Upper lobe of right lung (tissue), 1 donor: ENCODE results near the gene RHOT2. TPM values are rescaled to one million over a fixed set of nuclear protein-coding genes. Genes with fewer than 3 reads are reported as not detected.

Experiments used
- ATAC-seq: fragments of 200-7000 bp; cut with Tn5 transposase; one replicate; pipeline ENCODE4 v1.9.1; 2020; ENCODE audit warnings: mild to moderate bottlenecking, moderate library complexity
- DNase-seq: peaks from one replicate; pipeline ENCODE4 v3.0.0-alpha.2; 2020
- H3K27ac ChIP-seq: fragments of 200-600 bp; one replicate; pipeline ENCODE4 v1.8.0; 2022
- H3K27me3 ChIP-seq: fragments of 200-600 bp; one replicate; pipeline ENCODE4 v1.8.0; 2022; ENCODE audit warnings: mild to moderate bottlenecking
- H3K36me3 ChIP-seq: fragments of 200-600 bp; one replicate; pipeline ENCODE4 v1.8.0; 2022
- H3K4me1 ChIP-seq: fragments of 200-600 bp; one replicate; pipeline ENCODE4 v1.8.0; 2022
- H3K4me3 ChIP-seq: fragments of 200-600 bp; one replicate; pipeline ENCODE4 v1.8.0; 2022; ENCODE audit warnings: mild to moderate bottlenecking
- H3K9me3 ChIP-seq: fragments of 200-600 bp; one replicate; pipeline ENCODE4 v1.8.0; 2022
- CTCF ChIP-seq: fragments of 200-600 bp; IDR thresholded peaks from one replicate; pipeline ENCODE4 v1.8.0; 2022; ENCODE audit warnings: antibody characterized with exemption
- intact Hi-C: fragments of 100-400 bp; cut with DNase I; formaldehyde crosslinking; loops from one replicate; pipeline ENCODE4 v1.11.0; 2022
- total RNA-seq: library from RNA; stranded (reverse); fragmentation: NEBNext Ultra II Directional; extraction: Animal tissue kit (Norgen Biotek cat#: 25700); gene quantifications from one replicate; pipeline ENCODE4 v1.2.1, GENCODE V29; 2021
- donor health status: DM: no; HTN: yes; CAD: no; lungs with severe emphysema.

Gene RHOT2
- total RNA-seq, 1 donor from 2014 or later, result 92.5 TPM

- H3K27ac ChIP-seq, result peak overlapping the region; percentile 87
- no peaks in the 10 kb centered on the region for H3K9me3 ChIP-seq
- TF ChIP-seq CTCF, result no peak
- H3K27me3 ChIP-seq, result no peaks in the 10 kb centered on the region
- ATAC-seq, result no peak
- H3K4me1 ChIP-seq, result peaks cover 12% of the 10 kb centered on the region
- intact Hi-C loops, result no loop called here
- peaks cover 40% of the 10 kb centered on the region for H3K36me3 ChIP-seq
- H3K4me3 ChIP-seq, result peak overlapping the region; percentile 97
- DNase-seq, result no peak
Observed at GRCh38 chr16:668519-669171, 713 bp downstream of the RHOT2 start.

DNA sequence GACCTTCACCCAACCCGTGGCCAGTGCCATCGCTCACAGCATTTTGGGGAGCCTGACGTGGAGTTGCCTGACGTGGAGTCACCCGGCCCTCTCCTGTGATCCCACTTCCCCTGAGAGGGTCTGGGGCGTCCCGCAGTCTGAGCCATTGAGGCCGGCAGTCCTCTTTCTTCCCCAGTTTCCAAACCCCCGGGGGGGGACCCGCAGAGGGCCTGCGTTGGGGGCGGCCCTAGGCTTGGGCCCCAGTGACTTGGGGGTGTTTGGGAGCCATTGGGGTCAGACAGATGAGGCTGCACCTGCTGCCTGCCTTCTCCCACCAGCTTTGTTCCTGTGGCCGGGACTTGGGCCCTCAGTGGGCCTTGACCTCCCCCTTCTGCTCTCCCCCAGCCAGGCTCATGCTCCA lies 1.7 kb downstream of the RHOT2 start:
- no peaks in the 10 kb centered on the region for H3K9me3 ChIP-seq
- no peak for DNase-seq
- TF ChIP-seq CTCF, result no peak
- no peak overlapping the region for H3K27ac ChIP-seq
- no peak overlapping the region for H3K4me3 ChIP-seq
- peaks cover 40% of the 10 kb centered on the region for H3K36me3 ChIP-seq
- H3K4me1 ChIP-seq, result peaks cover 15% of the 10 kb centered on the region
- no peaks in the 10 kb centered on the region for H3K27me3 ChIP-seq
- intact Hi-C loops, result no loop called here
- no peak for ATAC-seq

DNA sequence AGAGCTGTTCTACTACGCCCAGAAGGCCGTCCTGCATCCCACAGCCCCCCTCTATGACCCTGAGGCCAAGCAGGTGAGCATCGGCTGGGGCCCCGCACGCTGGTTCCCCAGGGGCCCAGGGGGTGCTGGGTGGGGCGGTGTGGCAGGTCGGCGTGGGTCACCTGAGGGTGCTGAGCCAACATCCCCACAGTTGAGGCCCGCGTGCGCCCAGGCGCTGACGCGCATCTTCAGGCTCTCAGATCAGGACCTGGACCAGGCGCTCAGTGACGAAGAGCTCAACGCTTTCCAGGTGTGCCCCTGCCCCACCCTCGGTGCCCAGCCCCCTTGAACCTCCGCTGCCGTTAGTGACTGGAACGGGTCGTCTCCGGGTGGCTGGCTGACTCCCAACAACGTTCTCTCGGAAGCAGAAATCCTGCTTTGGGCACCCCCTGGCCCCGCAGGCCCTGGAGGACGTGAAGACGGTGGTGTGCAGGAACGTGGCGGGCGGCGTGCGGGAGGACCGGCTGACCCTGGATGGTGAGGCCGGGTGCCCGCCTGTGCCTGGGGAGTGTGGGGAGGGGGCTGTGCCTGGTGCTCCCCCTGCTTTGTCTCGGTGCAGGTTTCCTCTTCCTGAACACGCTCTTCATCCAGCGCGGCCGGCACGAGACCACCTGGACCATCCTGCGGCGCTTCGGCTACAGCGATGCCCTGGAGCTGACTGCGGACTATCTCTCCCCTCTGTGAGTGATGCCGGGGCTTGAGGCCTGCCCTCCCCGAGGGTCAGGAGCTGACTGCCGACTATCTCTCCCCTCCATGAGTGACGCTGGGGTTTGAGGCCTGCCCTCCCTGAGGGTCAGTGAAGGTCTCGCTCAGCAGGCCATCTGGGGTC lies 2.8 kb downstream of the RHOT2 start:
- no peak for ATAC-seq
- peaks cover 22% of the 10 kb centered on the region for H3K4me1 ChIP-seq
- H3K4me3 ChIP-seq, result no peak overlapping the region
- no peak for TF ChIP-seq CTCF
- peaks cover 40% of the 10 kb centered on the region for H3K36me3 ChIP-seq
- no peaks in the 10 kb centered on the region for H3K9me3 ChIP-seq
- intact Hi-C loops, result no loop called here
- DNase-seq, result no peak
- H3K27ac ChIP-seq, result no peak overlapping the region
- no peaks in the 10 kb centered on the region for H3K27me3 ChIP-seq

DNA sequence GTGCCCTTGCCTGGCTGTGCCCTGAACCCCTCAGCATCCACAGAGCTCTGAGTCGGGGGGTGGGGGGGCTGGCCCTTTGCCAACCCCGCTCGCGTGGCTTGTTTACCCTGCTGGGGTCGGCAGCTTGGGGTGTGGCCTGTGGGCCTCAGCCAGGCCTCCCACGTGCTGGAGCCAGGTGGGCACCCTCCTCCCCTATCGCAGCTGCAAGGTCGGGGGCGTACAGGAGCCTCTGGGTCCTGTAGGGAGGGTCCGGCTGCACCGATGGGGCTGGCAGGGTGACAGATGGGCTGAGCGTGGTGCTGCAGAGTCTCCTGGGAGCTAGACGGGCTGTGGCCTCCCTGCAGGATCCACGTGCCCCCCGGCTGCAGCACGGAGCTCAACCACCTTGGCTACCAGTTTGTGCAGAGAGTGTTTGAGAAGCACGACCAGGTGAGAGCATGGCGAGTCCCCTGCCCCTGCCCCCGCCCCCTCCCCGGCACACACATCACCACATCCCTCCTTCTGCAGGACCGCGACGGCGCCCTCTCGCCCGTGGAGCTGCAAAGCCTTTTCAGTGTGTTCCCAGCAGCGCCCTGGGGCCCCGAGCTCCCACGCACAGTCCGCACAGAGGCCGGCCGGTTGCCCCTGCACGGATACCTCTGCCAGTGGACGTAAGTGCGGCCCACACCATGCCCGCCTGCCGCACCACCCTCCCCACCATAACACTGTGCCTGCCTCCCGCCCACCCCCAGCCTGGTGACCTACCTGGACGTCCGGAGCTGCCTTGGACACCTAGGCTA lies 3.6 kb downstream of the RHOT2 start:
- peaks cover 40% of the 10 kb centered on the region for H3K36me3 ChIP-seq
- peaks cover 22% of the 10 kb centered on the region for H3K4me1 ChIP-seq
- ATAC-seq, result no peak
- no peak overlapping the region for H3K27ac ChIP-seq
- no peak for TF ChIP-seq CTCF
- H3K4me3 ChIP-seq, result no peak overlapping the region
- H3K9me3 ChIP-seq, result no peaks in the 10 kb centered on the region
- no peaks in the 10 kb centered on the region for H3K27me3 ChIP-seq
- intact Hi-C loops, result no loop called here
- DNase-seq, result no peak

DNA sequence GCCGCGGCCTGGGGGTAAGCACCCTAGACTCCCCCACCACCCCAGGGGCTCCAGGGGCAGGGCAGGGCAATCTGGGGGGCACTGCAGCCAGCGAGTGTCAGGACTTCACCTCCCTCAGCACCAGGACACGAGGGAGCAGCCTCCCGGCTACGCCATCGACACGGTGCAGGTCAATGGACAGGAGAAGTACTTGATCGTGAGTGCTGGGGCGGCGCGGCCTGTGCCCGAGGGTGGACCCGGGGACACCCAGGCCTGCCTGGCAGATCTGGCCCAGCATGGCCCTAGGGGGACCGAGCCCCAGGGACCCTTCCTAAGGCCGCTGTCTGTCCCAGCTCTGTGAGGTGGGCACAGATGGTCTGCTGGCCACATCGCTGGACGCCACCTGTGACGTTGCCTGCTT lies 4.4 kb downstream of the RHOT2 start:
- no peak for ATAC-seq
- intact Hi-C loops, result no loop called here
- H3K36me3 ChIP-seq, result peaks cover 40% of the 10 kb centered on the region

More for the DNA sequence above, 4.4 kb downstream of the RHOT2 start:
- no peak for TF ChIP-seq CTCF
- no peaks in the 10 kb centered on the region for H3K27me3 ChIP-seq
- no peak for DNase-seq
- no peaks in the 10 kb centered on the region for H3K9me3 ChIP-seq
- H3K27ac ChIP-seq, result no peak overlapping the region
- H3K4me1 ChIP-seq, result peaks cover 19% of the 10 kb centered on the region
- no peak overlapping the region for H3K4me3 ChIP-seq
